Measurements from ENCODE around the gene ENTHD1. TPM values are rescaled to one million over a fixed set of nuclear protein-coding genes. Genes with fewer than 3 reads are reported as not detected.

ENTHD1 gene
- total RNA-seq, 1 donor from 2014 or later, result not detected

DNA sequence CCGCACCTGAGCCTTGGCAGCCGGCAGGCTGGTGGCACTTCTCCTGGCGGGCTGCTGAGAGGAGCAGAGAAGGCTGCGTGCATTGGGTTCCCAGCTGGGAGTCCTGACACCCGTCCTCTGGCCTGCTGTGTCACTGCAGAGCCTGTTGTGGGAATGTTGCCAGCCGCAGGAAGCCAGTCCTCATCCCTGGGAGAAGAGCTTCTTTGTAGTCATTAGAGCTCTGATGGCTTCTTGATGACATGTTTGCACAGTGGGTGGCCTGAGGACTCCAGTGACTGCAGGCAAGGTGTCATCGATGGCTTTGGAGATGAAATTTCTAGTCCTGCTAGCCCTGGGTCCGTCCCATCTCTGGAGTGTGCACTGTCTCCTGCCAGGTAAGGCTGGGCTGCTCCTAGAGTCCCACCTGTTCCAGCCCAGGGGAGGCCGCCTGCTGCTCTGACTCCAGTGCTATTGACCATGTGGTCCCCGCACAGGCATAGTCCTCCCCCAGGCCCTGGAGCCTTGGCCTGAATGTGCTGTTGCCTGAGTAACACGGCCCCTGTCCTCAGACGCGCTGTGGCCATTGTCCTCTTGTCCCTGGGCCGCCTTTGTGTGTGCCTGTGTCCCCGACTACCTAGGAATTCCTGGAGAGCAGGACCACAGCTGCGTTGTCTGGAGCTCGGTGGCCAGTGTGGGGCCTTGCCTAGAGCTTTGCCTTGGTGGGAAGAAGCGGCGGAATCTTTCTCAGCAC lies 193.8 kb downstream of the ENTHD1 start:
- no peak for DNase-seq (ENCODE audit: extremely low read depth, low read depth, low spot score)

DNA sequence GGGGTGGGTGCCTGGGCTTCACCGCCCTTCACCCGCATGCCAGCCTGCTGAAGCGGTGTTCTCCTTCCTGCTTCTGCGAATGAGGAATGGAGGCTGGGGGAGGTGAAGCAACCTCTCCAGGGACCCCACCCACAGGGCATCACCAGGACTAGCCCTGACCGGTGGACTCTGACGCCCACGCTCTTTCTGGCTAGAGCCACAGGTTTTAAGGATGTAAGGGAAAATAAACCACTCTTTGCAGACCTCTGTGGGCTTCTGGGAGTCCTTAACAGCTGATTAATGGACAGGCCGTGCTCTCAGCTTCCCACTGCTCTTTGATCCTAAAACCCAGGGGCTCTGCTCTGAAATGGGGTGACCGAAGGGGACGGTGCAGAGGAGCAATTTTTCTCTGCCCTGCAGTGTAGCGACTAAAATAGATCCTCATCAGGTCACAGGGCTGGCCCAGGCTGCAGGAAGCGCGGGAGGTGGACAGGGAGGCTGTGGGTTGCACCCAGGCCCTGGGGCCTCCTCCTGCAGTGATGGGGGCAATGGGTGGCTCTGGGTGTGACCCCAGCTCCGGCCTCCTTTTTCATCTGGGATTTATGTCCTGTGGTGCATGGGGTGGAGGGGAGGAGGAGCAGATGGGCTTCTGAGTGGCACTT lies 195.7 kb downstream of the ENTHD1 start:
- DNase-seq (ENCODE audit: extremely low read depth, low read depth, low spot score), result no peak

DNA sequence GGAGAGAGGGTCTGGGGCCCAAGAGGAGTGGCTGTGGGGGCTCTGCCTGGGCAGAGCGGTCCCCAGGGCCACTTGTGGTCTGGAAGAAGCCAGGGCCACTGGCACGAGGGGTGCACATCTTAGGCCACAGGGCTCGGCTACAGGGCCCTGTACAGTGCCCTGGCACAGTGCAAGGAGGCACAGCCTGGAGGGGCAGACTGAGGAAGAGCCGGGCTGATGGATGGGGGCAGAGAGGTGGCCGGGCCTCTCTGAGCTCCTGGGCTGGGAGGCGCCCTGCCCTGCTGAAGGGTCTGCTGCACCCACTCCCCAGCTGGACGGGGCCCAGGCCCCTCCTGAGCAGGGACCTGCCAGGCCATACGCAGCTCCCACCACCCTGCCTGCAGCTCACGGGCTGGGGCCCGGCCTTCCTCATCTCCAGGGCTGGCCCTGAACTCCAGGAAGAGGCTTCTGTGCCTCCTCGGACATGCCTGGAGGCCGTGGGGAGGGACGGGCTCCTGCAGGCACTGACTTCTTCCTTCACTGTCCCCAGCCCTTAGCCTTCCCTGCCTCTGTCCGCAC lies 199.5 kb downstream of the ENTHD1 start:
- no peak for DNase-seq (ENCODE audit: extremely low read depth, low read depth, low spot score)

Other genes starting within 250 kb of the ENTHD1 start
- not detected in 2 replicates for gene GRAP2, start 7.3 kb upstream of the ENTHD1 start, total RNA-seq
- not detected in 2 replicates for gene TMA7B, start 66.6 kb upstream of the ENTHD1 start, total RNA-seq
- 0.05 and 0.18 TPM in 2 replicates for gene FAM83F, start 101.2 kb upstream of the ENTHD1 start, total RNA-seq